ENCODE measurements around the gene FAT1. TPM values are rescaled to one million over a fixed set of nuclear protein-coding genes. Genes with fewer than 3 reads are reported as not detected.

FAT1 gene
- total RNA-seq, 6 experiments from 2014 or later: 32.9 to 173 (median 69.7) TPM

DNA sequence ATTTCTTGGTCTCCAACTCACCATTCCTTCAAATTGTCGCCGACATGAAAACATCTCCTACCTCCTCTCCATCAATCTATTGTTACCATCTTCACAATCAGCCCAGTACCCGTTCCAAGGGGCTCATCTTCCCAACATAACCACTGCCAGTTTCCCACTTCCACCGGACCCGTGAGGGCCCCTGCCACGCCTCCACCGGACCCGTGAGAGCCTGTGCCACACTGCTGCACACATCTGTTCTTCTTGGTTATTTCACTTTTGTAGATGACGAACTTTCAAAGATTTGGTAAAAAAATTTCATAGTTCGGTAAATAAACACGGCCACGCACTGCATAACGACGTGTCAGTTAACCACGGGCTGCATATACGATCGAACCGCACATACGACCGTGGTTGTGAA lies 65.0 kb downstream of the FAT1 start:
- WGBS (ENCODE audit: insufficient coverage, low coverage, low lambda C conversion rate, missing lambda C conversion rate): 94% methylated on average over 19 of the region's 20 CpGs
- DNase-seq (no peak), ATAC-seq (no peak)
- Histone ChIP-seq H3K27me3 (no peaks in the 10 kb centered on the region), H3K4me1 (no peaks in the 10 kb centered on the region), H3K36me3 (peaks cover 0 to 6% (median 0%) of the 10 kb centered on the region in 4 donors), H3K4me3 (no peak overlapping the region), H3K27ac (no peak overlapping the region), H3K9me3 (no peaks in the 10 kb centered on the region)
- TF ChIP-seq POLR2A (IDR thresholded peaks at IDR 0.05): no peak
- TF ChIP-seq, protein P1, sequence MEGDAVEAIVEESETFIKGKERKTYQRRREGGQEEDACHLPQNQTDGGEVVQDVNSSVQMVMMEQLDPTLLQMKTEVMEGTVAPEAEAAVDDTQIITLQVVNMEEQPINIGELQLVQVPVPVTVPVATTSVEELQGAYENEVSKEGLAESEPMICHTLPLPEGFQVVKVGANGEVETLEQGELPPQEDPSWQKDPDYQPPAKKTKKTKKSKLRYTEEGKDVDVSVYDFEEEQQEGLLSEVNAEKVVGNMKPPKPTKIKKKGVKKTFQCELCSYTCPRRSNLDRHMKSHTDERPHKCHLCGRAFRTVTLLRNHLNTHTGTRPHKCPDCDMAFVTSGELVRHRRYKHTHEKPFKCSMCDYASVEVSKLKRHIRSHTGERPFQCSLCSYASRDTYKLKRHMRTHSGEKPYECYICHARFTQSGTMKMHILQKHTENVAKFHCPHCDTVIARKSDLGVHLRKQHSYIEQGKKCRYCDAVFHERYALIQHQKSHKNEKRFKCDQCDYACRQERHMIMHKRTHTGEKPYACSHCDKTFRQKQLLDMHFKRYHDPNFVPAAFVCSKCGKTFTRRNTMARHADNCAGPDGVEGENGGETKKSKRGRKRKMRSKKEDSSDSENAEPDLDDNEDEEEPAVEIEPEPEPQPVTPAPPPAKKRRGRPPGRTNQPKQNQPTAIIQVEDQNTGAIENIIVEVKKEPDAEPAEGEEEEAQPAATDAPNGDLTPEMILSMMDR (IDR thresholded peaks at IDR 0.05): no peak
- intact Hi-C loops (cut with DNase I): no loop called here

- 80% methylated on average over 4 of the region's 4 CpGs for WGBS (ENCODE audit: insufficient coverage, low coverage, low lambda C conversion rate, missing lambda C conversion rate)
- H3K9me3 ChIP-seq: no peaks in the 10 kb centered on the region
- no peak overlapping the region for H3K4me3 ChIP-seq
- no peak for DNase-seq
- H3K36me3 ChIP-seq: peaks cover 0 to 6% (median 0%) of the 10 kb centered on the region in 4 donors
- ATAC-seq: no peak
- no peaks in the 10 kb centered on the region for H3K4me1 ChIP-seq
- intact Hi-C loops (cut with DNase I): no loop called here
- no peaks in the 10 kb centered on the region for H3K27me3 ChIP-seq
- H3K27ac ChIP-seq: no peak overlapping the region
- TF ChIP-seq, protein P1 (IDR thresholded peaks at IDR 0.05): no peak
- no peak for TF ChIP-seq POLR2A (IDR thresholded peaks at IDR 0.05)
These were observed 65.9 kb downstream of the FAT1 start for GRCh38 chr4:186657764-186658163.

- intact Hi-C loops (cut with DNase I): no loop called here
- Histone ChIP-seq H3K36me3 (no peaks in the 10 kb centered on the region), H3K4me3 (no peak overlapping the region), H3K27me3 (no peaks in the 10 kb centered on the region), H3K9me3 (no peaks in the 10 kb centered on the region), H3K4me1 (no peaks in the 10 kb centered on the region), H3K27ac (no peak overlapping the region)
- WGBS (ENCODE audit: insufficient coverage, low coverage, low lambda C conversion rate, missing lambda C conversion rate): 81% methylated on average over 3 of the region's 3 CpGs
- ATAC-seq (no peak), DNase-seq (no peak)
- TF ChIP-seq, protein P1 (IDR thresholded peaks at IDR 0.05): no peak
These were observed 69.7 kb downstream of the FAT1 start for GRCh38 chr4:186653969-186654368.

GRCh38 chr4:186651624-186652023 lies 72.0 kb downstream of the FAT1 start:
- ATAC-seq (peak in 3 of 4 donors; percentile 5 to 43 (median 33)), DNase-seq (peak in 2 of 3 donors; percentile 37 to 51)
- Histone ChIP-seq H3K4me1 (no peaks in the 10 kb centered on the region), H3K9me3 (no peaks in the 10 kb centered on the region), H3K27me3 (no peaks in the 10 kb centered on the region), H3K36me3 (no peaks in the 10 kb centered on the region), H3K27ac (no peak overlapping the region), H3K4me3 (no peak overlapping the region)
- WGBS (ENCODE audit: insufficient coverage, low coverage, low lambda C conversion rate, missing lambda C conversion rate): 55% methylated on average over 8 of the region's 21 CpGs
- intact Hi-C loops (cut with DNase I): no loop called here
- TF ChIP-seq, protein P1 (IDR thresholded peaks at IDR 0.05): no peak
- no peak for TF ChIP-seq POLR2A (IDR thresholded peaks at IDR 0.05)

- H3K4me1 ChIP-seq: no peaks in the 10 kb centered on the region
- no peaks in the 10 kb centered on the region for H3K9me3 ChIP-seq
- WGBS (ENCODE audit: insufficient coverage, low coverage, low lambda C conversion rate, missing lambda C conversion rate): 96% methylated on average over 4 of the region's 5 CpGs
- ATAC-seq: no peak
- no peaks in the 10 kb centered on the region for H3K36me3 ChIP-seq
- peak overlapping the region in 1 of 3 donors; percentile 36 for H3K27ac ChIP-seq
- intact Hi-C loops (cut with DNase I): no loop called here
- no peak overlapping the region for H3K4me3 ChIP-seq
- DNase-seq: no peak
- H3K27me3 ChIP-seq: no peaks in the 10 kb centered on the region
- TF ChIP-seq, protein P1 (IDR thresholded peaks at IDR 0.05): no peak
- no peak for TF ChIP-seq POLR2A (IDR thresholded peaks at IDR 0.05)
These were observed 72.5 kb downstream of the FAT1 start for GRCh38 chr4:186651181-186651603.

Data from right lobe of liver (tissue), 6 donors.